Activated naive CD4-positive, alpha-beta T cell treated with Interleukin-2 at 50 U/mL for 16 hours (primary cell): ENCODE data around the gene RAB44.
A peak's percentile ranks its signal among the peaks of the same experiment; 100 is the strongest.

Experiments used
- DNase-seq: peaks from one replicate; pipeline ENCODE4 v3.0.0-alpha.2; 2020

The RAB44 gene

GRCh38 chr6:36733300-36733699 is 35.7 kb downstream of the RAB44 start:
- no peak for DNase-seq

- no peak for DNase-seq
Measured at GRCh38 chr6:36734486-36735060, 36.9 kb downstream of the RAB44 start.

GRCh38 chr6:36735110-36736071 is 37.8 kb downstream of the RAB44 start:
- DNase-seq: peak; percentile 27

- DNase-seq: no peak
Measured at GRCh38 chr6:36737043-36737785, 39.6 kb downstream of the RAB44 start.

- no peak for DNase-seq
Measured at GRCh38 chr6:36738108-36738507, 40.5 kb downstream of the RAB44 start.

- DNase-seq: no peak
Measured at GRCh38 chr6:36739947-36740817, 42.6 kb downstream of the RAB44 start.

GRCh38 chr6:36740818-36741179 is 43.2 kb downstream of the RAB44 start:
- DNase-seq: no peak

GRCh38 chr6:36742146-36742545 is 44.5 kb downstream of the RAB44 start:
- DNase-seq: no peak

- no peak for DNase-seq
Measured at GRCh38 chr6:36743032-36743431, 45.4 kb downstream of the RAB44 start.

GRCh38 chr6:36743538-36744303 is 46.1 kb downstream of the RAB44 start:
- no peak for DNase-seq

GRCh38 chr6:36744304-36744673 is 46.7 kb downstream of the RAB44 start:
- DNase-seq: no peak

GRCh38 chr6:36745283-36745682 is 47.7 kb downstream of the RAB44 start:
- no peak for DNase-seq

GRCh38 chr6:36745836-36746235 is 48.2 kb downstream of the RAB44 start:
- no peak for DNase-seq

- DNase-seq: no peak
Measured at GRCh38 chr6:36746251-36746650, 48.6 kb downstream of the RAB44 start.

- no peak for DNase-seq
Measured at GRCh38 chr6:36749829-36750489, 52.3 kb downstream of the RAB44 start.

GRCh38 chr6:36751091-36751490 is 53.5 kb downstream of the RAB44 start:
- DNase-seq: no peak

GRCh38 chr6:36751833-36752186 is 54.2 kb downstream of the RAB44 start:
- no peak for DNase-seq

- peak; percentile 20 for DNase-seq
Measured at GRCh38 chr6:36752187-36752885, 54.7 kb downstream of the RAB44 start.

- DNase-seq: no peak
Measured at GRCh38 chr6:36752886-36753506, 55.4 kb downstream of the RAB44 start.

GRCh38 chr6:36753671-36754405 is 56.2 kb downstream of the RAB44 start:
- no peak for DNase-seq
